ENCODE results near the gene CAPN11. TPM values are rescaled to one million over a fixed set of nuclear protein-coding genes. Genes with fewer than 3 reads are reported as not detected.
"Not testable (repeated sequence)": the region's sequence is repeated elsewhere in the genome, so short reads cannot be mapped to it uniquely, and the experiment has no call there.

CAPN11 gene
- total RNA-seq, 2 donors from 2014 or later = 0.16 to 0.44 TPM

DNA sequence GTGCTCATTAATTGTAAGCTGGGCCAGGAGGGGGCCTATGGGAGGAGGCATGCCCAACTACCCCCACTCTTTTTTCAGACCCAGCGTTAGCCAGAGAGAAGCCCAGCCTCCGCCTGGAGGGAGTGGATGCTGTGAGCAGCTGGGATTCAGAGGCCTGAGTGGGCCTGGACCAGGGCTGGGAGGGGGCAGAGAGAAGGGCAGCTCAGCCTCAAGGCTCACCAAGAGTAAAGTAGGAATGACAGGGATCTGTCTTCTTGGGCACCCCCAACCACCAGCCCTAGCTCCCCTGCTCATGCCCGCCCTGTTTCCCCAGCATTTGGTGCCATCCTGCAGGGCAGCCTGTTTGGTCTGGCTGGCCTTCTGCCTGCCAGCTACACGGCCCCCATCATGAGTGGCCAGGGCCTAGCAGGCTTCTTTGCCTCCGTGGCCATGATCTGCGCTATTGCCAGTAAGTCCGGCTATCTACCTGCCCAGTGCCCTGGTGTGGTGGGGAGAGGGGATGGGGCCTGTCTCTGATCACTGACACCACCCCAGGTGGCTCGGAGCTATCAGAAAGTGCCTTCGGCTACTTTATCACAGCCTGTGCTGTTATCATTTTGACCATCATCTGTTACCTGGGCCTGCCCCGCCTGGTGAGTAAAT, 71.5 kb downstream of the CAPN11 start:
- no peak overlapping the region for H3K4me3 ChIP-seq
- TF ChIP-seq, protein P1, sequence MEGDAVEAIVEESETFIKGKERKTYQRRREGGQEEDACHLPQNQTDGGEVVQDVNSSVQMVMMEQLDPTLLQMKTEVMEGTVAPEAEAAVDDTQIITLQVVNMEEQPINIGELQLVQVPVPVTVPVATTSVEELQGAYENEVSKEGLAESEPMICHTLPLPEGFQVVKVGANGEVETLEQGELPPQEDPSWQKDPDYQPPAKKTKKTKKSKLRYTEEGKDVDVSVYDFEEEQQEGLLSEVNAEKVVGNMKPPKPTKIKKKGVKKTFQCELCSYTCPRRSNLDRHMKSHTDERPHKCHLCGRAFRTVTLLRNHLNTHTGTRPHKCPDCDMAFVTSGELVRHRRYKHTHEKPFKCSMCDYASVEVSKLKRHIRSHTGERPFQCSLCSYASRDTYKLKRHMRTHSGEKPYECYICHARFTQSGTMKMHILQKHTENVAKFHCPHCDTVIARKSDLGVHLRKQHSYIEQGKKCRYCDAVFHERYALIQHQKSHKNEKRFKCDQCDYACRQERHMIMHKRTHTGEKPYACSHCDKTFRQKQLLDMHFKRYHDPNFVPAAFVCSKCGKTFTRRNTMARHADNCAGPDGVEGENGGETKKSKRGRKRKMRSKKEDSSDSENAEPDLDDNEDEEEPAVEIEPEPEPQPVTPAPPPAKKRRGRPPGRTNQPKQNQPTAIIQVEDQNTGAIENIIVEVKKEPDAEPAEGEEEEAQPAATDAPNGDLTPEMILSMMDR (IDR thresholded peaks at IDR 0.05) = no peak
- peak overlapping the region; percentile 98 for H3K27ac ChIP-seq
- H3K36me3 ChIP-seq = peaks cover 38% of the 10 kb centered on the region
- DNase-seq (ENCODE audit: low spot score) = no peak
- no peaks in the 10 kb centered on the region for H3K27me3 ChIP-seq
- peaks cover 0 to 85% of the 10 kb centered on the region in 2 donors for H3K4me1 ChIP-seq
- H3K9me3 ChIP-seq = no peaks in the 10 kb centered on the region

DNA sequence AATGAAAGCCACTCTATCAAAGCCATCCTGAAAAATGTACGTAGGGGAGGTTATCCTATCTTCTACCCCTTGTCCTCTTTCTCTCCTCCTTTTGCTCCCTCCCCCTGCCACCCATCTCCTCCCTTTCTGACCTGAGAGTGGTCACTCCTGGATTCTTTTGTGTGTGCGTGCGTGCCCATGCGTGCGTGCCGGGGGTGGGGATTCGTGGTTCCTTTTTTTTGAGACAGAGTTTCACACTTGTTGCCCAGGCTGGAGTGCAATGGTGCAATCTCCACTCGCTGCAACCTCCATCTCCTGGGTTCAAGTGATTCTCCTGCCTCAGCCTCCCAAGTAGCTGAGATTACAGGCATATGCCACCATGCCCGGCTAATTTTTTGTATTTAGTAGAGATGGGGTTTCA, 72.8 kb downstream of the CAPN11 start:
- not testable (repeated sequence) for H3K9me3 ChIP-seq; H3K4me3 ChIP-seq; H3K27me3 ChIP-seq; DNase-seq (ENCODE audit: low spot score)
- H3K4me1 ChIP-seq = peaks cover 0 to 82% of the 10 kb centered on the region in 2 donors
- peak overlapping the region; percentile 98 for H3K27ac ChIP-seq
- H3K36me3 ChIP-seq = peaks cover 38% of the 10 kb centered on the region

DNA sequence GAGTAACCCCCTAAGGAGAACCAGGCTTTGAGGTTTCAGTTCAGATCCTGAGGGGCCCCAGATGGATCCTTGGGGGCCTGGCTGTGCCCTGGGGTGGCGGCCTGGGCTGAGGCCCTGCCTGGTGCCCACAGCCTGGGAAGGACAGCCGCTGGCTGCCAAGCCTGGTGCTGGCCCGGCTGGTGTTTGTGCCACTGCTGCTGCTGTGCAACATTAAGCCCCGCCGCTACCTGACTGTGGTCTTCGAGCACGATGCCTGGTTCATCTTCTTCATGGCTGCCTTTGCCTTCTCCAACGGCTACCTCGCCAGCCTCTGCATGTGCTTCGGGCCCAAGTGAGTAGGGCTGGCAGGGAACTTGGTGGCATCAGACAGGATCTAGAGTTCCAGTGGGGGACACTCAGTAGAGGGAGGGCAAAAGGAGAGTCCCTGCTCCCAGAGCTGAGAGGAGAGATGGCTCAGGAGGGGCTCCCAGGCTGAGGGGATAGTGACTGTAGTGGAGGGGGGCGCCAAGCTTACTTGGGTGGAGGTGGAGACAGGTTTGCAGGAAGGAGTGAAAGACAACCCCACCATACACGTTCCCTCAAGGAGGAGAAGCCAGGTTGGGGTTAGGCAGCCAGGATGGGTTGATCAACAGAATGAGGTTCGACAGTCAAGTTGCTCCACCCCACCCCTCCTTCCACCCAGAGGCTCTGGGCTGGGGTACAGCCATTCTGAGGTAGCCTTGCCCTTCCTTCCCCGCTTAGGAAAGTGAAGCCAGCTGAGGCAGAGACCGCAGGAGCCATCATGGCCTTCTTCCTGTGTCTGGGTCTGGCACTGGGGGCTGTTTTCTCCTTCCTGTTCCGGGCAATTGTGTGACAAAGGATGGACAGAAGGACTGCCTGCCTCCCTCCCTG, 74.3 kb downstream of the CAPN11 start:
- TF ChIP-seq, protein P1 (IDR thresholded peaks at IDR 0.05) = no peak
- no peak for DNase-seq (ENCODE audit: low spot score)
- Histone ChIP-seq H3K27me3 (no peaks in the 10 kb centered on the region), H3K4me1 (peaks cover 0 to 78% of the 10 kb centered on the region in 2 donors), H3K9me3 (no peaks in the 10 kb centered on the region), H3K27ac (peak overlapping the region; percentile 98), H3K4me3 (no peak overlapping the region), H3K36me3 (peaks cover 38% of the 10 kb centered on the region)

DNA sequence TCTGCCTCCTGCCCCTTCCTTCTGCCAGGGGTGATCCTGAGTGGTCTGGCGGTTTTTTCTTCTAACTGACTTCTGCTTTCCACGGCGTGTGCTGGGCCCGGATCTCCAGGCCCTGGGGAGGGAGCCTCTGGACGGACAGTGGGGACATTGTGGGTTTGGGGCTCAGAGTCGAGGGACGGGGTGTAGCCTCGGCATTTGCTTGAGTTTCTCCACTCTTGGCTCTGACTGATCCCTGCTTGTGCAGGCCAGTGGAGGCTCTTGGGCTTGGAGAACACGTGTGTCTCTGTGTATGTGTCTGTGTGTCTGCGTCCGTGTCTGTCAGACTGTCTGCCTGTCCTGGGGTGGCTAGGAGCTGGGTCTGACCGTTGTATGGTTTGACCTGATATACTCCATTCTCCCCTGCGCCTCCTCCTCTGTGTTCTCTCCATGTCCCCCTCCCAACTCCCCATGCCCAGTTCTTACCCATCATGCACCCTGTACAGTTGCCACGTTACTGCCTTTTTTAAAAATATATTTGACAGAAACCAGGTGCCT, 75.0 kb downstream of the CAPN11 start:
- Histone ChIP-seq H3K36me3 (peaks cover 38% of the 10 kb centered on the region), H3K27ac (peak overlapping the region; percentile 98), H3K4me3 (no peak overlapping the region), H3K9me3 (no peaks in the 10 kb centered on the region), H3K4me1 (peaks cover 0 to 76% of the 10 kb centered on the region in 2 donors), H3K27me3 (no peaks in the 10 kb centered on the region)
- TF ChIP-seq, protein P1 (IDR thresholded peaks at IDR 0.05) = no peak
- no peak for DNase-seq (ENCODE audit: low spot score)

Other genes starting within 250 kb of the CAPN11 start
- 10 to 100 TPM; 44.1 to 45.9 TPM for gene MRPL14, start 31.4 kb upstream of the CAPN11 start, total RNA-seq
- 10 to 100 TPM; 29.2 to 37.1 TPM for gene TMEM63B, start 31.3 kb upstream of the CAPN11 start, total RNA-seq
- not detected for gene MYMX, start 58.1 kb downstream of the CAPN11 start, total RNA-seq
- 100 to 1,000 TPM; 105 to 256 TPM for gene SLC29A1, start 64.8 kb downstream of the CAPN11 start, total RNA-seq
- 100 to 1,000 TPM; 716 to 772 TPM for gene HSP90AB1, start 88.3 kb downstream of the CAPN11 start, total RNA-seq
- gene SLC35B2, start 98.7 kb downstream of the CAPN11 start, total RNA-seq = 10 to 100 TPM; 23.0 to 23.7 TPM
- 1 to 10 TPM; 3.8 to 8.7 TPM for gene NFKBIE, start 106.7 kb downstream of the CAPN11 start, total RNA-seq
- 1 to 10 TPM in 1 of 2 donors, under 1 TPM in 1; 0.11 to 2.6 TPM for gene TMEM151B, start 111.6 kb downstream of the CAPN11 start, total RNA-seq
- gene AARS2, start 154.5 kb downstream of the CAPN11 start, total RNA-seq = 1 to 10 TPM; 6.5 to 7.4 TPM
- not detected for gene SPATS1, start 183.8 kb downstream of the CAPN11 start, total RNA-seq
- gene CDC5L, start 228.9 kb downstream of the CAPN11 start, total RNA-seq = 10 to 100 TPM; 16.4 to 16.5 TPM

Data from right atrium auricular region (tissue), 2 donors.